ENCODE measurements around the gene SHROOM2.

The SHROOM2 gene

DNA sequence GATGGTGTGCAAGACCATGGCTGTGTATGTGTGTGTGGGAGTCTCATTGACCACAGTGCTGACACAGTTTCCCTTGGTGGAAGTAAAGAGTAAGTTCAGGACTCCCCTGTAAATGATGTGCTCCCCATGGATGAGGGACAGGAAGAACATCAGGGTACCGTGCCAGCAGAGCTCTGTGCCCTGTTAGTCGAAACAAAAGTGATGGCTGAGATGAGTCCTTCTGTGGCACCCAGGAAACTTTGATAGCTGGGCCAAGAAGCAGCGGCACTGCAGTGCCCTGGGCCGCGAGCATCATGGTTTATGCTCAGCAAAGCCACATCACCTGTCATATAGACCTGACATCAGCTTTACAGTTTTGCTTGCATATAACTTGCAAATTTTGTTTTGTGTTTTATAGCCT is 119.5 kb downstream of the SHROOM2 start:
- DNase-seq = no peak

DNA sequence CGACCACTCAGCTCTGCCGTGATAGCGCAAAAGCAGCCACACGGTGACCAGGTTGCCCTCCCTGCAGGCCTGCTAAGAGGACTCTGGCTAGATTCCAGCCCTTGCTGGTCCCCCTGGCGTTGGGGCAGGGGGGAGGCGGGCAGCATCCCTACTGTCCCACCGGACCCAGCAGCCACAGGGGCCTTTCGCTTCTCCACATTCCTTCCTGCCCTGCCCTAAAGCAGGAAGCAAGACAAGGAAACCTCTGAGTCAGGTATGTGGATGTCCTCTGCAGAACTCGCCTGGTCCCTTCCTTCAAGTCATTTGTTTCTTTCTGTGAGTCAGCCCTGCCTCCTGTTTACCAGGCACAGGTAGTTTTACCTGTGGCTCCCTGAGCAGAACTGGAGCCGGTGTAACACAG is 120.7 kb downstream of the SHROOM2 start:
- DNase-seq = no peak

DNA sequence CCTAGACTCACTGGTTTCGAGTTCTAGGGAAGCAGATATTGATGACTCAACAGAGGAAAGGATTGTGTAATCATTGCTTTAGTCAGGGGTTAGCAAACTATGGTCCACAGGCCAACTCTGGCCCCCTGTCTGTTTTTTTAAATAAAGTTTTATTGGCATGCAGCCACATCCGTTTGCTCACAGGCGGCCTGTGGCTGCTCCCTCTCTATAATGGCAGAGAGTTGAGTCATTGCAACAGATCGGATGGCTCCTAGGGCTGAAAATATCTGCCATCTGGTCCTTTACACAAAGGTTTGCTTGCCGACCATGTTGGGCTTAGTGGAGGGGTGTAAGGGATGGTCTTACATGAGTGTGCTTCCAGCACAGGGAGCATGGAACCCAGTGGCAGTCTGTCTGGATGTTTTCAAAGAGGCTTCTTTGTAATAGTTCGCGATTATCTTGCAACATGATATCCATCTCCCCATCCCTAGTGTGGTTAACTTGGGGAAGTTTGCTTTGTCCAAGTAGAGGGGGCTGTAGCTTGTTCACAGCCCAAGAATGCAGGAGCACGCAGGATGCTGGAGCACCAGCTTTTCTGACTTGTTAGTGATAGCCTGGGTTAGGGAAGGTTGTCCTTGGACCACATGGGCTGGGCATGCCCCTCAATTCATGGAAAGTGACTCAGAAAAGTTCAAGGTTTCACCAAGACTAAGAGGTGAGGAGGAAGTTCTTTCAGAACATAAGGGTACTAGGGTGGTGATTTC is 121.6 kb downstream of the SHROOM2 start:
- DNase-seq = no peak

DNA sequence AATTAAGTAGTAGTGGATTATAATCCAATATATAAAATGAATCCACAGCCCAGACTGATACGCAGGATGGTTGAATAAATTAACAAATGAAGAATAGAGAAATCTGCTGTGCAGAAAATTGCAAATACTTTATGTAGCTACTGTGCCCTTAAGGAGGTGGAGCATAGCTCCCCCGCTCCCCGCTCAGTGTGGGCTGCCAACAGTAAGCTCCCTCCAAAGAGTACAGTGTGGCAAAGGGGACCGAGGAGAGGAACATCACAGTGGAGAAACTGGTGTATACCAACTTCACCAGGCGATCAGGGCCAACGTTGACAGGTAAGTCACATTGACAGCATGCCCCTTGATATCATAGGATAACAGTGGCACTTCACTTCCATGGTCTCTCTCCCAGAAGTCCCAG is 123.0 kb downstream of the SHROOM2 start:
- no peak for DNase-seq

DNA sequence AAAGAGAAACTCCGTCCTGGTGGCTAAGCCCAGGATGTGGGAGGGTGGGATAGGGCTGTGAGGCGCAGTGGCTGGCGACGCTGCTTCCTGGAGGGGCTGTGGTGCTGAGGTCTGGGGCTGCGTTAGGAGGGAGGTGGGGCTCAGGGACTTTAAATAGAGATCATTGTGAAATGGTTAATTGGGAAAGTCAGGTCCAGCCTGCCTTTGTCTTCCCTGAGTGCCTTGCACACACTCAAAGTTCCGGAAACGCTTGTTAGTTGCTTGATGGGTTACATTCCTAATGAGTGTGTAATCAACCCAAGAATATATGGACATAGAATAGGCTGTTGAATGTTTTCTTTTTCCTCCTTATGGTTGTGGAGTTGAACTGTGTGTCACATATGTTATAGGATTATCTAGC is 125.3 kb downstream of the SHROOM2 start:
- no peak for DNase-seq

DNA sequence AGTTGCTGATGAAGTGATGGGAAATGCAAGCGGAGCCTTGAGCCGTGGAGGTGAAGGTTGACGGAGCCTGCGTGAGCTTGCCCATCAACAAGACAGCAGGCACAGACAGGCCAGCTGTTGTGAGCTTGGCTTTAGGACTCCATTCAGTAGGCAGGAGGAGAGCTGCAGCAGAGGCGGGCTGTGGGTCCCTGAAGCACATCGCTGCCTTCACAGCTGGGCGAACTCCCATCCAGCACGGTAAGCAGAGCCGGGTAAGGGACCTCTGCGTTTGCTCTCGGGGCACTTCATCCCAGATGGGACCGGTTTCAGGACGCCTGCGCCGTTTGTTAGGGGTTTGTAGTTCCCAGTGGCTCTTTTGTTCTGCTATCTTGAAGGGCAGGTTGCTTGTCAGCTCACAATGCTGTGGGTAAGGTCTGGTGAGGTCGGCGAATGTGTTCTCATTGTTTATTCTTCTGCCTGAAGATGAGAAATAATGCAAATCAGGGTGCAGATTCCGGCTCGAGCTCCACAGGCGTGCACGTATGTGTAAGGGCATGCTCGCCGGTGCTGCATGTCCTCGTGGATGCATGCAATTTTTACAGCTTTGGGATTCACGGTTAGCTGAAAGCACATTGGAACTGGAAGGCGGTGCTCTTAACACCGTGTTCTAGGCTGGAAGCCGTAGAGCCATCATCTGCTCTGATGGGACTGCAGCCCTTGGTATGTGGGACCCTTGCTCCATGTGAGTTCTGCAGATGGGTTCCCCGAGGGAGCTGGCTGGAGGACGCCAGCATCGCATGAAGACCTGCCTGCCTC is 126.3 kb downstream of the SHROOM2 start:
- DNase-seq = peak; percentile 93 to 94

DNA sequence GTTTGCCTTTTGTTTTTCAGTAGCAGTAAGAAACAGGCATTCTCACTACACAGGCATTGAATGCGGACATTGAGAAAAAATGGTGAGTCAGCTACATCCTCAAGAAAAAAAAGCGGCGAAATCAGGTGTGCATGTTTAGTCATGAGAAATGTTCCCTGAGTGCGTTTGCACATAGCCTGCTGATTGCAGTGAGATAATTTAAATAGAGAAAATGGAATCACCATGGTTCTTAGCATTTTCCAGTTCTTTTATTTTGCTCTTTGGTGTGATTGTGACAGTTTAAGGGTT is 126.9 kb downstream of the SHROOM2 start:
- peak in 1 of 2 experiments; percentile 77 for DNase-seq

DNA sequence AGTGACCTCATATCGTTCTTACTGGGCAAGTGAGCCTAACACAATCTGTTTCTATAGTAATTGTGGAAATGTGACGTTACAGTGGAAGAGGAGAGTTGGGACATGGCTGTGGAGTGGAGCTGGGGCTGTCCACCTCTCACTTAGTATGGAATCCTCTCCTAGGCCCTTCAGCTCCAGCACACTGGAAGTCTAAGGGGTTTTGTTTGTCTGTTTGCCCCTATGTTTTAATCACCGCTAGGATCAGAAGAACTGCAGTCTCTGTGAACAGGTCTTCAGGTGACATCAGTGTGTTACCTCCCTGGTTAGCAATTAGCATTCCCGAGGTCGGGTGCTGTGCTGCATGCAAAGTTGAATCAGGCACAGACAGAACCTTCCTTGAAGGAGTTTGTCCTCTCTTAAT is 131.6 kb downstream of the SHROOM2 start:
- DNase-seq = peak in 1 of 2 experiments; percentile 24

DNA sequence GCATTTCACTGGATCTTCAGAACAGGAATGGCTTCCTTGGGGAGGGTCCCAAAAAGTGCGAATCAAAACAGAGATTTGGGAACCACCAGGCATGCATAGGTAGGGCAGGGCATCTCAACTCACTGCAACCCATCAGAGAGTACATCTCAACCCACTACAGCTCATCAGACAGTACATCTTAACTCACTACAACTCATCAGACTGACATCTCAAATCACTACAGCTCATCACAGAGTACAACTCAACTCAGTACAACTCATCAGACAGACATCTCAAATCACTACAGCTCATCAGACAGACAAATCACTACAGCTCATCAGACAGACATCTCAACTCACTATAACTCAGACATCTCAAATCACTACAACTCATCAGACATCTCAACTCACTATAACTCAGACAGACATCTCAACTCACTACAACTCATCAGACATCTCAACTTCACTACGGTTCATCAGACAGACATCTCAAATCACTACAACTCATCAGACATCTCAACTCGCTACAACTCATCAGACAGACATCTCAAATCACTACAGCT is 133.5 kb downstream of the SHROOM2 start:
- no peak for DNase-seq

DNA sequence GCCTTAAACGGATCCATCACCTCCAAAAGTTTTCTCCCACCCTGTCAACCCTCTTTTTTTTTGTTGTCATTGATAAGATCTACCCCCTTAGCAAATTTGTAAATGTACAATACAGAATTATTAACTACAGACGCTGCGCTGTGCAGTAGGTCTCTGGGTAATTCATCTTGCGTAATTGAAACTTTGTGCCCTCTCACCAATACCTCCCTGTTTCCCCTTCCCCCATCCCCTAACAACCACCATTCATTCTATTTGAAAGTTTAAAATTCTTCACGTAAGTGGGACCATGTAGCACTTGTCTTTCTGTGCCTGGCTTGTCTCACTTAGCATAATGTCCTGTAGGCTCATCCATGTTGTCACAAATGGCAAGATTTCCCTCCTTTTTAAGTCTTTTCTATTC is 135.2 kb downstream of the SHROOM2 start:
- DNase-seq = no peak

DNA sequence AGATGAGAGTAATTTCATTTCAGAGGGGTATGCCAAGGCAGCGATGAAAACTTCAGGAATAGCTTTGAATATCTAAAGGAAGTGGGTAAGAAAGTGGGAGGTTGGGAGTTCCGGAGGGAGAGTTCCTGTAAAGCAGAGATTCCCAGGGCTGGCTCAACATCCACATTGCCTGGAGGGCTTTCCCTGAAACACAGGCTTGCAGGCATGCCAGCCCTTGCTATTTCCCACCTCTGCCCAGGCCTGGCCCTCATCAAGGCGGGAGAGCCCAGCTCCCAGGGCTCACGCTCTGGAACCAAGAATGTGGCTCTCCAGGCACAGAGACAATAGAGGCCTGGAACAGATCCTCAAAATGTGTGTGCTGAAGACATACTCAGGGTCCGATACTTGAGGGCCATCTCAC is 137.1 kb downstream of the SHROOM2 start:
- no peak for DNase-seq

DNA sequence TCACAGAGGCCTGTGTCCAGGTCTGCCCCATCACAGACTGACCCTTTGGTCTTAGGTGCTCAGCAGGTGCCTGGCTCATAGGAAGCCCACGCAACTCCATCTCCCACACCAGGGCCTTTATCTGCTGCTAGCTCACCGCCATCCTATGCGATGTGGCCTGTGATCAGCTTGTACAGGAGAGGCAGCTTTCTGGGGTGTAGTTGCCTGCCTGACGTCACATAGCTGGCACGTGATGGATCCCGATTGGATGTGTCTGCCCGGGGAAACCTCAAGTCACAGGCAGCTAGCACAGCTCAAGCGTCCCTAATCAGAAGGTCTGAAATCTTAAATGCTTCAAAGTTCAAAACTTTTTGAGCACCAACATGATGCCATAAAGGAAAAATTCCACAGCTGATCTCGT is 139.8 kb downstream of the SHROOM2 start:
- DNase-seq = no peak

DNA sequence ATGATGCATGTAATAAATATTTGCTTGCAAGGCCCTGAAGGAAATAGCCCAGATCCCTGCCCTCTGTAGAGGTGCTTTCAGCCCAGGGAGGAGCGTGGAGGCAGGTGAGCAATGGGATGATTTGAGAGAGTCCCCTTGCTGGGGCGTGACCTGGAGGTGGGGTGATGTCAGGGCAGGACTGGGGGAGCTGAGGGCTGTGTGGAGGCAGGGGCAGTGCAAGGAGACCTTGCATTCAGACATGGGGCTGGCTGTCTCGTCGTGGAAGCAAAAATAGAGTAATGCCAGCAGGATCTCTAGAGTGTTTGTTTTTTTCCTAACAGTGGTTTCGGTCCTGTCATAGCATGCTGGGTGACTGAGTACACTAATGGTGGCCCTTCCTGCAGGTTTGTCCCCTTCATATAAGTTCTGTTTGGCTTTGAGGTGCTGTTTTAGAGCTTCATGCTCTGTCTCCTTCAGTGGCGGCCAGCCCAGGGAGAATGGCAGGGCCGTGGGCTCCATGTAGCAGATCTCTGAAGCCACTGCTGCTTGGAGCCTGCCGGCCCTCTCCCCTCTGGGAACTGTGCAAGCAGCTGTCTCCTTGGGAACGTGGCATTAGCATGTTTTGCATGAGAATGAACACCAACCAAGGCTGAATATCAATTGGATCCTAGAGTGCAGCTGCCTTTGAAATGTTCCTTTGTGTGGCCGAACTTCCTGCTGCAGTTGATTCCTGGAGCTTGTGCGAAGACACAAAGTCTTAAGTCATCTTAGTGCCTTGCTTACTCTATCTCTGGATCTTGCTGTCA is 141.7 kb downstream of the SHROOM2 start:
- peak; percentile 95 to 97 for DNase-seq

DNA sequence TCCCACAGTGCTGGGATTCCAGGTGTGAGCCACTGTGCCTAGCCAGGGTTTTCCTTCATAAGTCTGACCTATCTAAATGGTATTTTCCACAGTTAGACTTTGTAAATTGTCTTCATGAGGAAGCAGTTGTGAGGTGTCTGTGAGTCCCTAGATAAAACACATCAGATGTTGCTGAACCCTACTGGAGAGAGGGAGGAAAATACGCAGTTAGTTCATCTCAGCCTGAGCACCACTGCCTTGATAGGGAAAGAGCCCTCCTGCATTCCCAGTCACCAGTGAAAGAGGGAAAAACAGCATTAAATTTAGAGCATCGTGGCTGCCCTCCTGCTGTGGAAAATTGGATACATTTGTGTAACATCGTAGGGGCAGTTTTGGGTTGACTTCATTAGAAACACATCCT is 149.2 kb downstream of the SHROOM2 start:
- DNase-seq = no peak

DNA sequence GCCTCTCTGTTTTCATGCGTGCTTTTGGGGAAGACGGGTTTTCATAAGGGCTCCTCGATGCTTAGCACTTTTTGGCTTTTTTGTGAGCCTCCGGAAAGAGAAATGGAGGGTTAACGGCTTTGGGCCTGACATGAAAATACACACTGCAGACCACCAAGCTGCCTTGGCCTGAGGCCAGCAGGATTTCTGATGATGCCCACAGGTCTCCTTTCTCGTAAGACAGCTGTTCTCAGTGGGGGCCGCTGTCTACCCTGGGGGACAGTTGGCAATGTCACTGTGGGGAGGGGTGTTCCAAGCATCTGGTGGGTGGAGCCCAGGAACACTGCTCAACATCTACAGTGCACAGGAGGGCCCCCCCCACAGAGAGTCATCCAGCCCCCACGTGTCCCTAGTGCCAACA is 151.5 kb downstream of the SHROOM2 start:
- DNase-seq = no peak

DNA sequence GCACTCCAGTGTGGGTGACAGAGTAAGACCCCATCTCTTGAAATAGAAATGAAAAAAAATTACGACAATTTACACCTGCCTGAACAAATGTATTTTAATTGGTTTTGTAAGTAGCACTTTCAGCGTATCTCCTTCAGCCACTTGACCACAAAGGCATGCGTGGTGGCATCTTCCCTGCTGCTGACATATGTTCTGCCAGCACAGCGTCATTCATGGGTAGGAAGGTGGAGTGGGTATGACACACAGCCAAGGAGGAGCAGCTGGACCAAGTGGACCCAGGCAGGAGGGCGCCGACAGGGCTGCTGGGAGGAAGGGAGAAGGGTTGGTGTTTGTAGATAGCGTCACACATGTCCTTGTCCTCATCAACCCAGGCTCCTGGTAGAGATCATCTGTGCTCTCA is 152.3 kb downstream of the SHROOM2 start:
- no peak for DNase-seq

DNA sequence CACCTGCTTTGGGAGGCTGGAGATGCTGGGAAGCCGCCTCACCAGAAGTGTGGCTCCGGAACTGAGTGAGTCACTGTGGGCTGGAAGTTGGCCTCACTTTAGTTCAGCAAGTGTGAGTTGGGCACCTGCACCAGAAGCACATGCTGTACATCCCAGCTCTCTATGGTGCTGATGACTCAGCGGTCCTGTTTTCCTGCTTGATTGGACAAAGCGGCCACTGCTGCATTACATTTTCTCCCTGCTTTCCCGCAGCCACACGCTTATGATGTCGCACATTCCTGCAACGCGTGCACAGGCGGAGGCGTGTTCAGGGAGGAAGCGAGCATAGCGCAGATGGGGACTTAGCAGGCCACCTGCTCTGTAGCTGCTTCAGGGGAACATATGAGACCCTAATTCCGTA is 154.2 kb downstream of the SHROOM2 start:
- DNase-seq = no peak

DNA sequence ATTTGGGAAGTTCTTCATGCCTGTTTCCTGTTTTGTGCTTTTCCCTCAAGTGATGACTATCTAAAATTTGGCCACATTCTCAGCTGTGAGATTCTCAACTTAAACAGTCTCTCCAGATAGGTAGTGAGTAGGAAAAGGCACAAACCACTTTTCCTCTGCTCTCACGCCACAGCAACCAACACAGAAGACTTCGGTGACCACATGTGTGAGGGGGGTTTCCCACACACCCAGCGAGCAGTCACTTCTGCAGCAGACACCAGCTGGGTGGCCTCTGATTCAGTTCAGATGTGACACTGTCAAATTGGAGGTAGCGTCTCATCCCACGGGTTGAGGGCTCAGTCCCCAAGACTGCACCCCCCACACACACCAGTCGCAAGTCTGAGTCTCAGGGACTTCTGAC is 155.9 kb downstream of the SHROOM2 start:
- DNase-seq = no peak

DNA sequence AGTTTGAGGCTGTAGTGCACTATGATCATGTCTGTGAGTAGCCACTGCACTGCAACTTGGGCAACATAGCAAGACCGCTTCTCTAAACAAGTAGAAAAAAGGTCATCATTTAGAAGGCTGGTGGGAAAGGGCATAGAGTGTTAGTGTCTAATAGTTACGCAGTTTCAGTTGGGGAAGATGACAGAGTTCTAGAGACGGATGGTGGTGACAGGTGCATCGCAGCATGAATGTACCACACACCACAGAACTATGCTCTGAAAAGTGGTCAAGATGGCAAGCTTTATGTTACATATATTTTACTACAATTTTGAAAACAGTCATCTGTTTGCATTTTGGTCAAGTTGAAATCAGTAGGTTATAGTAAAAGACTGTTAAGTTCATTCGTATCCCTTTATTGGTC is 157.2 kb downstream of the SHROOM2 start:
- no peak for DNase-seq

DNA sequence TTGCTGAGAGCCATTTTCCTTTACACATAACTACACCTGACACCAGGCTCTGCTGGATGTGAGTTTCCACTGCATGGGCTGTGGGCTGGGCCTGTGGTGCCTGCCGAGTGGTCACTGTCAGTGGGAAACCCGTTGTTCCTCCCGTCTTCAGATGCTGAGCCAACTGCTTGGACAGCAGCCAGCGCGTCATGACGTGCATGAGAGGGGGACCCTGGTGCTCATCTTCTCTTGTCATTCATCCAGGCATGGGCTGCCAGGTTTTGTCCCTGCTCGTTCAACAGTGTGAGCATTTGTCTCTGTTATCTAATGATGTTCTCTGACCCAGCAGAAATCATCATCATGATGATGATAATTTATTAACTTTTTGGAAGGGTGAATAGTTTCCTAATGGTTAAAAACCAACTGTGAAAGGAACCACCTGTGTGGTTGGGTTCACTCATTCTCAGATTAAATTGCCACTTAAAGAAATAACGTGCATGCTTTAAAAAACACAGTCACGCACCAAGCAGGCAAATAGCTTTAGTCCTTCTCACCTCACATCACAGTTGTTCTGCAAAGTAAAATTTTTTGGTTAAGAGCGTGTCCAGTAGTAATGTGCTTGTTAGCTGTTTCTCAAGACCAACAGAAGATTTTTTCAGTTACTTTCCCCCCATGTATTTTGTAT is 161.0 kb downstream of the SHROOM2 start:
- DNase-seq = no peak

DNA sequence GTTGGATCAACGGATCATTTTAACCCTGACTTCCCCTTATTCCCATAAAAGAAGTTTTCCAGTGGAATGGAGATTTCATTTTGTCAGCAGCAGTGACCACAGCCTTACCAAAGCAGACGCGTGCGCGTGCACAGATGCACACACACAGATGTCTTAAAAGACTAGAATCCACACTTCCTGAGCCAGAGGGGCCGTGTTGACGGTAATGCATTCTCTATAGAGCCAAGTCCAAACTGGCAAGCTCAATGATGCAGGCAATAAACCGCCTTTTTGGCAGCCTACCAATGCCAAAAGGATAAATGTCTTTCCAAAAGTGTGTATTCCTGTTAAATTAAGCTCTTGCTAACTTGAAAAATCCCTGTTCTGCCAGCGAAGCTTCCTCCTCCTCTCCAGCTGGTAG is 162.2 kb downstream of the SHROOM2 start:
- DNase-seq = no peak

DNA sequence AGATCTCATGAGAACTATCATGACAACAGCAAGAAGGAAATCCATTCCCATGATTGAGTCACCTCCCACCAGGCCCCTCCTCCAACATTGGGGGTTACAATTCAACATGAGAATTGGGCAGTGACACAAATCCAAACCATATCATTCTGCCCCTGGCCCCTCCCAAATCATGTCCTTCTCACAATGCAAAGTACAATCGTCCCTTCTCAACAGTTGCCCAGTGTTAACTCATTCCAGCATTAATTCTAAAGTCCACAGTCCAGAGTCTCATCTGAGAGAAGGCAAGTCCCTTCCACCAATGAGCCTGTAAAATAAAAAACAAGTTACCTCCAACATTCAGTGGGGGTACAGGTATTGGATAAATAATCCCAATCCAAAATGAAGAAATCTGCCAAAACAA is 166.1 kb downstream of the SHROOM2 start:
- no peak for DNase-seq

DNA sequence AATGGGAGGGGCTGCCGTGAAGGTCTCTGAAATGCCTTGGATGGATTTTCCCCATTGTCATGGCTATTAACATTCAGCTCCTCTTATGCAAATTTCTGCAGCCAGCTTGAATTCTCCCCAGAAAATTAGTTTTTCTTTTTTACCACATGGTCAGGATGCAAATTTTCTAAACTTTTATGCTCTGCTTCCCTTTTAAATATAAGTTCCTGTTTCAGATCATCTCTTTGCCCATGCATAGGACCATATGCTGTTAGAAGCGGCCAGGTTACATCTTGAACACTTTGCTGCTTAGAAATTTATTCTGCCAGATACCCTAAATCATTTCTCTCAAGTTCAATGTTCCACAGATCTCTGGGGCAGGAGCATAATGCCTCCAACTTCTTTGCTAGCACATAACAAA is 167.2 kb downstream of the SHROOM2 start:
- DNase-seq = no peak

Data from NCI-H526 (cell line).